Measurements from ENCODE around the gene MARCHF10.

The MARCHF10 gene

DNA sequence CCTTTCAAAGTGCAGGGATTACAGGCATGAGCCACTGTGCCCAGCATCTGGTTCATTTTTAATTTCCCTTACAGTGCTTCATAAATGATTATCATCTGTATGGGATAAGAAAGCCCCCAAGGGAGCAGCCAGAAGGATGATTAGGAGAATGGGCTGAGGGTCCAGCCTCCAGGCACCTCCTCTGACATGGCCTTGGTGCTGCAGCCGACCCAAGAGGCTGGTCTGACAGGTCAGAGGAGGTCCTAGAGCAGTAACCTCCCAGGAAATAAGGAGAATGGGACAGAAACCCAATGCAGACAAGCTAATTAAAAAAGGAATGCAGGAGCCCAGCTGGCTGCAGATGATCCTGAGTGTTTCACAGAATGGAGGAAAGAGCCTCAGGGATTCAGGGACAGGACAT lies 151.7 kb downstream of the MARCHF10 start:
- DNase-seq = no peak

DNA sequence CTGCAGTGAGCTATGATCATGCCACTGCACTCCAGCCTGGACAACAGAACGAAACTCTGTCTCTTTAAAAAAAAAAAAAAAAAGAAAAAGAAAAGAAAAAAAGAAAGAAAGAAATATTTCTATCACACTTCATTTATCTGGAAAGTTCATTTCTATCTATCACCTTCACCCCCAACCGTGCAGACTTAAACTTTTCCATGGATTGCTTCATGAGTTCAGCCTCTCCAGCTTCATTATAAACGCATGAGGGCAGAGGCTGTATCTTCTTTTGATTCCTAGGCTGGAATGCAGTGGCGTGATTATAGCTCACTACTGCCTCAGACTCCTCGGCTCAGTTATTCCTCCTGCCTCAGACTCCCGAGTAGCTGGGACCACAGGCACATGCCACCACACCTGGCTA lies 152.5 kb downstream of the MARCHF10 start:
- DNase-seq = no peak

DNA sequence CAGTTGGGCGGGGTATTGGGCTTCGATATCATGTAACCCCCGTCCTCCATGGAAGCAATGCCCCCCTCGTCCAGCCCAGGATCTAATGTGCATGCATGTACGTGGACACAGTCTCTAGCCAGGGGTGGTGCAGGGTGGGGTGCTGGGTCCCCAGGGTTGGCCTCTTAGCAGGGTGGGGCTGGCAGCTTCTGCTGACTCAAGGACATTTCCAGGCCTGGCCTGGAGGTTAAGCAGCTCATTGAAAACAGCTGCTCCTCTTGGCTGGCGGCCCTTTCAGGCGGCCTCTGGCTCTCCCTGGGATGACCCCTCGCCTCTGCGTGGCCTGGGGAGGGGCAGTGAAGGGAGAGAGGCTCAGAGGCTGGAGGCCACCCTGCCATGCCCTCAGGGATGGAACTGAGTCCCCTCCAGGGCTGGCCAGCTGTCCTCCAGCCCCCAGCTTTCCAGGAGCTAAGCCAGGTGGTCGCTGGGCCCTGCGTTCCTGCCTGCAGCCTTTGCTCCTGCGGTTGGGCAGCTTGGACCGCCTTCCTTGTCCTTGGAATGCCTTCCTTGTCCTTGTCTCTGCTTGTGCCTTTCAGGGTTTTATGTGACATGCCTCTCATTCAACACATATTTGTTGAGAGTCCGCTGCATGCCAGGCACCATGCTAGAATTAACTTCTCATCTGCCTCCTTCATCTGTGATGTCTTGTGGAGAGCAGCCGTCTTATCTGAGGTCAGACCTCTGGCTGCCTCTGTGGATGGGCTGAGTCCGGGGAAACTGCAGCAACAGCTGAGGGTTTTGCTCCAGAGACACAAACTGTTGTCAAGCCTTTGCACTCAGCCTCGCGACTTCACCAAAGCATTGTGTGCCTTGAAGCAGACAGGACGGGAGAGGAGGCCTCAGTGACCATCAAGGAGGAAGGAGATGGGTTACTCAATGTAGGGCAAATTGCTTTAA lies 154.0 kb downstream of the MARCHF10 start:
- no peak for DNase-seq

DNA sequence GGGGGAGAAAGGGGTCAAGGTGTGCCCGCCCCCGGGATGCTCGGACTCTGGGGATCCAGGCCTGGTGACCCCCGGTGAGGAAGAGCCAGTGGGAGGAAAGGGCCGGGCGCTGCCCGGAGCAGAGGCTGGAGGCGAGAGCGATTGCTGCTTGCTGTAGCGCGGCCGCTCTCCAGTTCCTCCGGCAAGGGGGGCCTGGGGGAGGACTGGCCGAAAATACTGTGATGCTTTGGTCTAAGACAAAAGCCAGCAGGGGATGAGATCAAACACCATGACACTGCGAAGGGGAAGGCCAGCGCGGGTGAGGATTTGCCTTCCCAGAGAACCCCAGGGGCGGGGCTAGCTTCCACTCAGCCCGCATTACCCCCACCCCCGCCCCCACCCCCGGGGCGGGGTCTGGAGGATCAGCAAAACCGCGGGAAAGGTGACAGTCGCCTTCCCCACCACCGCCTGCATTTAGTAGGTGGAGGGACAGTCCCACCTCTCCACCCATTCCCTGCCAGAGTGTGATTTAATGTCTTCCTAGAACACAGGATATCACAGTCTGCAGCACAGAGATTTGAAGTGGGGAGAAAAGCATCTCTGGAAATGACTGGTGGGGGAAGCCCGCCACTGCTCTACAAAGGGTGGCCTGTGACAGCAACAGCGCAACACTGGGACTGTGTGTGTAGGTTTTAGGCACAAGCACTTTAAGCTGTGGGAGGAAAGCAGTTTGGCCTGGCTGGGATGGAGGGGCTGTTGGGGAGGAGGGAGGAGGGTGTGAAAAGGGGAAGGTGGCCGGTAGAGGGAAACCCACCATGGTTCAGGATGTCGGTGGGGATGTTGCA lies 154.9 kb downstream of the MARCHF10 start:
- peak in 4 of 5 experiments; percentile 42 to 89 (median 74) for DNase-seq

DNA sequence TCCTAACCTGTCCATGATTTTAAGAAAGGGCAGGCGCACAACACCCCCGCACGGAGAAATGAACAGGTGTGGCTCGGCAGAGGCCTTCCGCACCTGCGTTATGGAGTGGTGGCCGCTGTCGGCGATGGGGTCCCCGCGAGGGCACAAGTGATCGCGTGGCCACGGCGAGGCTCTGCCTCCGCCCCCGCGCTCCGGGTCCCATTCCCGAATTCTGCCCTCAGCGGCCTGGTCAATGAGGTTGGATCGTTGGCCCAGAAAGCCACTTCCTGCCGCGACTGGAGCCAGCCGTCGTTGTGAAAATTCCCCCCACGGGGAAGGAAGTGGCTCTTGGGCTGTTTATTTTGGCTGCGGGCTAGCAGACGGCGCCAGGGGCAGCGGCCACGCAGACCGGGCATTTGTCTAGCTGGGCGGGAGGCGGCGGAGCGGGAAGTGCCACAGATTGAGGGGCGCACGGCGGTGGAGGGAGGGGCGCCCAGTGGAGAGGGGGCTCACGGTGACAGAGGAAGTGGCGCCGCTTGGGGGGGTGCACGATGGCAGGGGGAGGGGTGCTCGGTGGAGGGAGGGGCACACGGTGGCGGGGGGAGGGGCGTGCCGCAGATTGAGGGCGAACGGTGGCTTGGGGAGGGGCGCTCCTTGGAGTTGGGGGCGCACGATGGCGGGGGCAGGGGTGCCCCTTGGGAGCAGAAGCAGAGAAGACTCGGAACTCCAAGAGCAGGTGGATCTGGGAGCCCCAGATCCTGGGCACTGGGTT lies 155.7 kb downstream of the MARCHF10 start:
- DNase-seq = peak in 2 of 5 experiments; percentile 17 to 65
